OCI-LY1 (cell line): ENCODE measurements around the gene TSC22D1.

Experiments
- CTCF ChIP-seq: fragments of 200-600 bp; sonication (generic), shearing (Covaris generic); IDR thresholded peaks from 2 replicates; pipeline ENCODE4 v1.5.1; 2017; ENCODE audit warnings: mild to moderate bottlenecking, antibody characterized with exemption, low read length, moderate library complexity, mixed read lengths
- EZH2 ChIP-seq: fragments of 200-600 bp; sonication (generic), shearing (Covaris generic); IDR thresholded peaks from 2 replicates; pipeline ENCODE4 v1.8.0; 2017; ENCODE audit warnings: borderline replicate concordance, mixed run types, mild to moderate bottlenecking, antibody characterized with exemption, low read length, moderate library complexity, mixed read lengths

GRCh38 chr13:44489751-44490150 is 86.4 kb downstream of the TSC22D1 start:
- TF ChIP-seq CTCF: no peak
- no peak for TF ChIP-seq EZH2
